DOHH2 (cell line): ENCODE measurements around the gene TMEM218.

Experiments used
- CTCF ChIP-seq: fragments of 200-600 bp; sonication (generic); IDR thresholded peaks from one replicate; pipeline ENCODE4 v1.5.1; 2014; ENCODE audit warnings: antibody characterized with exemption, mild to moderate bottlenecking, low read depth, low read length; ENCODE audit not compliant: poor library complexity, severe bottlenecking
- EZH2phosphoT487 ChIP-seq: fragments of 200-600 bp; sonication (generic); IDR thresholded peaks from 2 replicates; pipeline ENCODE4 v1.6.1; 2017; ENCODE audit warnings: borderline replicate concordance, mild to moderate bottlenecking, antibody characterized with exemption, low read length, moderate library complexity, mixed read lengths

- TF ChIP-seq CTCF (no peak), EZH2phosphoT487 (no peak)
These were observed 37.6 kb downstream of the TMEM218 start for GRCh38 chr11:125073616-125074483.
